ENCODE results near the gene RASGRP2. TPM values are rescaled to one million over a fixed set of nuclear protein-coding genes. Genes with fewer than 3 reads are reported as not detected.

Gene RASGRP2
- total and polyA plus RNA-seq, 2 of the 8 experiments (the other 6 are each of a cell fraction or from before 2014, with no cell fraction given): 40.6 to 45.7 TPM

- H3K9ac ChIP-seq (replicated peaks in 1 of 4; ENCODE audit: extremely low read depth in 1 of 4, low read depth in 3 of 4, low read length in 3 of 4): no peak overlapping the region
- no peak overlapping the region for H2AFZ ChIP-seq (ENCODE audit: low read length)
- H2BK20ac ChIP-seq (ENCODE audit: low read length): no peak overlapping the region
- 0 out of 2 replicates have a peak overlapping the region, but pooled peaks have one; percentile 20 for H2AK5ac ChIP-seq (ENCODE audit: low read depth, low read length)
- no peak overlapping the region for H2BK120ac ChIP-seq (replicated peaks; ENCODE audit: low read depth, low read length)
- H3K14ac ChIP-seq (ENCODE audit: insufficient read length): no peak overlapping the region
- H3K4me2 ChIP-seq (ENCODE audit: insufficient read depth in 1 of 2, low read depth in 2 of 2, low read length in 2 of 2): no peak overlapping the region
- H4K91ac ChIP-seq (replicated peaks; ENCODE audit: insufficient read length, low read length): no peak overlapping the region
- DNase-seq (ENCODE audit: low read depth in 1 of 2, low spot score in 2 of 2) (no peak), FAIRE-seq (no peak)
- no peak overlapping the region for H3K23ac ChIP-seq (ENCODE audit: insufficient read length)
- no peaks in the 10 kb centered on the region for H3K9me3 ChIP-seq (ENCODE audit: insufficient read depth in 2 of 2, low read depth in 1 of 2, low read length in 1 of 2)
- no peaks in the 10 kb centered on the region for H3K79me1 ChIP-seq (ENCODE audit: low read depth, low read length)
- no peak overlapping the region for H4K8ac ChIP-seq (ENCODE audit: extremely low read depth, insufficient read depth, low read length)
- 86% methylated on average over 8 of the region's 8 CpGs; no CpG with 5 or more reads in 1 of the 2 experiments for WGBS, 2 experiments (ENCODE audit: extremely low coverage in 1 of 2, insufficient coverage in 1 of 2, insufficient read length in 1 of 2, insufficient replicate concordance in 2 of 2, low coverage in 1 of 2, low lambda C conversion rate in 2 of 2, missing lambda C conversion rate in 1 of 2)
- POLR2A ChIA-PET (ENCODE audit: partially characterized antibody): interaction anchor here (1.6 to 4.3 kb wide), 2 partner anchors 10 to 14 kb away, joined by 4 to 10 read pairs; no protein-coding TSS in a partner anchor
- no peaks in the 10 kb centered on the region for H4K20me1 ChIP-seq (replicated peaks in 1 of 2; ENCODE audit: control insufficient read depth in 1 of 2, insufficient read depth in 2 of 2, low read length in 2 of 2)
- no peaks in the 10 kb centered on the region for H3K79me2 ChIP-seq (ENCODE audit: control insufficient read depth in 1 of 2, insufficient read depth in 2 of 2, low read length in 2 of 2)
- no peak overlapping the region for H3K4me3 ChIP-seq (ENCODE audit: extremely low read depth in 1 of 4, insufficient read depth in 2 of 4, low read depth in 3 of 4, low read length in 4 of 4)
- no peaks in the 10 kb centered on the region for H3K36me3 ChIP-seq (ENCODE audit: control insufficient read depth in 2 of 4, insufficient read depth in 4 of 4, low read length in 3 of 4)
- H2BK15ac ChIP-seq (ENCODE audit: low read length): peak overlapping the region; percentile 24; the same call in 1 of the 2 replicates
- H3K27me3 ChIP-seq (replicated peaks in 1 of 4; ENCODE audit: control insufficient read depth in 3 of 4, extremely low read depth in 1 of 4, insufficient read depth in 3 of 4, low read length in 3 of 4): peaks cover 0 to 4% (median under 1%) of the 10 kb centered on the region in 4 experiments; a peak in 3 of 7 replicates
- no peak overlapping the region for H2BK5ac ChIP-seq (ENCODE audit: low read depth, low read length)
- H3K18ac ChIP-seq (ENCODE audit: extremely low read depth, low read length): no peak overlapping the region
- H3K23me2 ChIP-seq (ENCODE audit: low read depth, low read length): 0 out of 2 replicates have a peak, but pooled peaks cover under 1% of the 10 kb centered on the region
- H2BK12ac ChIP-seq (ENCODE audit: low read depth, low read length): no peak overlapping the region
- H3K56ac ChIP-seq (replicated peaks; ENCODE audit: insufficient read length, low read depth, low read length): no peak overlapping the region
- CTCF ChIA-PET (ENCODE audit: partially characterized antibody): interaction anchor here (1.0 to 5.2 kb wide), 5 partner anchors 7 to 48 kb away, joined by 4 to 30 read pairs (median 4); partner anchors contain the start of gene RASGRP2
- H4K5ac ChIP-seq (ENCODE audit: insufficient read length, low read depth, low read length): no peak overlapping the region
- no peak overlapping the region for H3K4ac ChIP-seq (replicated peaks; ENCODE audit: insufficient read length, low read depth, low read length)
- H3K4me1 ChIP-seq (replicated peaks in 1 of 4; ENCODE audit: control insufficient read depth in 3 of 4, insufficient read depth in 4 of 4, low read length in 3 of 4): no peaks in the 10 kb centered on the region; a peak in 3 of 7 replicates
- H3K27ac ChIP-seq (ENCODE audit: low read depth, low read length): no peak overlapping the region
These were observed 47.9 kb downstream of the RASGRP2 start for GRCh38 chr11:64696045-64696444.
